Liver (tissue), 9 donors: Measurements from ENCODE around the gene JPT2. TPM values are rescaled to one million over a fixed set of nuclear protein-coding genes. Genes with fewer than 3 reads are reported as not detected.

Experiments used
- DNase-seq: peaks from one replicate; pipeline ENCODE4 v3.0.0-alpha.2; 2017; ENCODE audit warnings: low spot score
- H3K27ac ChIP-seq, 2 donors: one replicate each; pipeline ENCODE4 v1.7.0; 2013; ENCODE audit warnings: inconsistent platforms in 2 of 2, low read length in 2 of 2, control low read depth in 1 of 2, low read depth in 1 of 2, mild to moderate bottlenecking in 1 of 2
- H3K27me3 ChIP-seq, 4 donors: one replicate each; pipeline versions ENCODE4 v1.6.1 to v1.7.0; 2013; ENCODE audit warnings: low read length in 3 of 4, inconsistent platforms in 1 of 4, mild to moderate bottlenecking in 1 of 4, moderate library complexity in 1 of 4; ENCODE audit not compliant: control insufficient read depth in 4 of 4, insufficient read depth in 4 of 4
- H3K36me3 ChIP-seq, 4 donors: one replicate each; pipeline versions ENCODE4 v1.6.1 to v1.7.0; 2013; ENCODE audit warnings: low read length in 3 of 4, mild to moderate bottlenecking in 3 of 4, low read depth in 1 of 4, moderate library complexity in 1 of 4; ENCODE audit not compliant: control insufficient read depth in 4 of 4, insufficient read depth in 3 of 4
- H3K4me1 ChIP-seq, 4 donors: one replicate each; pipeline versions ENCODE4 v1.6.1 to v1.7.0; 2013; ENCODE audit warnings: low read length in 3 of 4, mild to moderate bottlenecking in 3 of 4, moderate library complexity in 1 of 4; ENCODE audit not compliant: control insufficient read depth in 4 of 4, insufficient read depth in 4 of 4
- H3K4me3 ChIP-seq, 3 donors: one replicate each; pipeline versions ENCODE4 v1.6.1 to v1.7.0; 2013; ENCODE audit warnings: low read length in 3 of 3, control low read depth in 1 of 3, low read depth in 1 of 3, mild to moderate bottlenecking in 1 of 3
- H3K9ac ChIP-seq, 2 donors: one replicate each; pipeline ENCODE4 v1.7.0; 2013; ENCODE audit warnings: low read length in 2 of 2, mild to moderate bottlenecking in 2 of 2, moderate library complexity in 2 of 2, control low read depth in 1 of 2, low read depth in 1 of 2
- H3K9me3 ChIP-seq, 4 donors: one replicate each; pipeline versions ENCODE4 v1.6.1 to v1.7.0; 2013; ENCODE audit warnings: low read length in 3 of 4; ENCODE audit not compliant: control insufficient read depth in 4 of 4
- CTCF ChIP-seq: fragments of 150-350 bp; IDR thresholded peaks from 2 replicates; pipeline ENCODE4 v1.5.1; 2017; ENCODE audit warnings: improper control_type of control experiment, low read depth, low read length; ENCODE audit not compliant: missing input control
- EGR1 ChIP-seq, 2 donors: IDR thresholded peaks; 2 replicates each; pipeline ENCODE4 v1.6.1; 2016 to 2018; ENCODE audit warnings: antibody characterized with exemption in 2 of 2, low read depth in 2 of 2
- FOXA2 ChIP-seq: IDR thresholded peaks from 2 replicates; pipeline ENCODE4 v1.6.1; 2016; ENCODE audit warnings: antibody characterized with exemption
- GABPA ChIP-seq, 2 donors: IDR thresholded peaks in 1 of 2; conservative IDR thresholded peaks in 1 of 2; 2 replicates each; pipeline ENCODE4 v1.6.1; 2016; ENCODE audit warnings: antibody characterized with exemption in 2 of 2, mild to moderate bottlenecking in 1 of 2, moderate library complexity in 1 of 2
- HNF4A ChIP-seq, 2 donors: conservative IDR thresholded peaks; 2 replicates each; pipeline ENCODE4 v1.6.1; 2016; ENCODE audit warnings: antibody characterized with exemption in 2 of 2, mild to moderate bottlenecking in 2 of 2
- HNF4G ChIP-seq: IDR thresholded peaks from 2 replicates; pipeline ENCODE4 v1.6.1; 2016; ENCODE audit warnings: antibody characterized with exemption
- JUND ChIP-seq, 2 donors: IDR thresholded peaks; 2 replicates each; pipeline ENCODE4 v1.6.1; 2016; ENCODE audit warnings: antibody characterized with exemption in 2 of 2
- NR2F2 ChIP-seq: IDR thresholded peaks from 2 replicates; pipeline ENCODE4 v1.6.1; 2016; ENCODE audit warnings: antibody characterized with exemption
- RAD21 ChIP-seq, 2 donors: IDR thresholded peaks; 2 replicates each; pipeline ENCODE4 v1.6.1; 2016; ENCODE audit warnings: antibody characterized with exemption in 2 of 2, mild to moderate bottlenecking in 2 of 2
- REST ChIP-seq: IDR thresholded peaks from 2 replicates; pipeline ENCODE4 v1.6.1; 2016; ENCODE audit warnings: antibody characterized with exemption, mild to moderate bottlenecking
- RXRA ChIP-seq, 2 donors: IDR thresholded peaks; 2 replicates each; pipeline ENCODE4 v1.6.1; 2017 to 2018; ENCODE audit warnings: antibody characterized with exemption in 2 of 2, mild to moderate bottlenecking in 1 of 2
- YY1 ChIP-seq: IDR thresholded peaks from 2 replicates; pipeline ENCODE4 v1.6.1; 2016; ENCODE audit warnings: antibody characterized with exemption, mild to moderate bottlenecking
- WGBS: extraction: QIAGEN DNeasy Blood & Tissue Kit; methylation state at CpG from one replicate; pipeline ENCODE4 v1.1.7; 2013; 5-methylcytosine and 5-hydroxymethylcytosine counted together
- polyA plus RNA-seq, 2 donors: library from polyadenylated mRNA; stranded (reverse) in 1 of 2; unstranded in 1 of 2; fragments of 200-250 nt in 1 of 2; fragments of >200 nt in 1 of 2; fragmentation: Nextera tagmentation in 1 of 2; extraction: Ambion mirVana in 1 of 2; gene quantifications; one replicate each; pipeline versions ENCODE4 v1.2.1 to v1.2.3, GENCODE V29; 2013 to 2015
- total RNA-seq, 2 donors: library from RNA; depleted of rRNA; stranded (reverse); fragments of >200 nt; gene quantifications; one replicate each; pipeline ENCODE4 v1.2.3, GENCODE V29; 2014
- TF ChIP-seq, protein P1 (sequence below): IDR thresholded peaks from 2 replicates; pipeline ENCODE4 v1.6.1; 2016; ENCODE audit warnings: antibody characterized with exemption
- TF ChIP-seq, protein P2 (sequence below): IDR thresholded peaks from 2 replicates; pipeline ENCODE4 v1.6.1; 2016; ENCODE audit warnings: antibody characterized with exemption
- donor health status: healthy.
- donor health status: healthy.
- donor health status: healthy.
- donor health status: healthy.
- donor health status: healthy.

Gene JPT2
- total and polyA plus RNA-seq, 4 donors, result 7.4 to 32.6 (median 28.4) TPM

GRCh38 chr16:1721372-1721771 lies 43.3 kb downstream of the JPT2 start (continued):
- TF ChIP-seq, protein P1, sequence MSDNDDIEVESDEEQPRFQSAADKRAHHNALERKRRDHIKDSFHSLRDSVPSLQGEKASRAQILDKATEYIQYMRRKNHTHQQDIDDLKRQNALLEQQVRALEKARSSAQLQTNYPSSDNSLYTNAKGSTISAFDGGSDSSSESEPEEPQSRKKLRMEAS, result no peak
- TF ChIP-seq HNF4A (conservative IDR thresholded peaks at IDR 0.05) (no peak), HNF4G (no peak), EGR1 (IDR thresholded peaks at IDR 0.05; ENCODE audit: low read depth in 2 of 2) (no peak), FOXA2 (no peak)
- TF ChIP-seq, protein P2, sequence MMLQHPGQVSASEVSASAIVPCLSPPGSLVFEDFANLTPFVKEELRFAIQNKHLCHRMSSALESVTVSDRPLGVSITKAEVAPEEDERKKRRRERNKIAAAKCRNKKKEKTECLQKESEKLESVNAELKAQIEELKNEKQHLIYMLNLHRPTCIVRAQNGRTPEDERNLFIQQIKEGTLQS, result no peak

DNA sequence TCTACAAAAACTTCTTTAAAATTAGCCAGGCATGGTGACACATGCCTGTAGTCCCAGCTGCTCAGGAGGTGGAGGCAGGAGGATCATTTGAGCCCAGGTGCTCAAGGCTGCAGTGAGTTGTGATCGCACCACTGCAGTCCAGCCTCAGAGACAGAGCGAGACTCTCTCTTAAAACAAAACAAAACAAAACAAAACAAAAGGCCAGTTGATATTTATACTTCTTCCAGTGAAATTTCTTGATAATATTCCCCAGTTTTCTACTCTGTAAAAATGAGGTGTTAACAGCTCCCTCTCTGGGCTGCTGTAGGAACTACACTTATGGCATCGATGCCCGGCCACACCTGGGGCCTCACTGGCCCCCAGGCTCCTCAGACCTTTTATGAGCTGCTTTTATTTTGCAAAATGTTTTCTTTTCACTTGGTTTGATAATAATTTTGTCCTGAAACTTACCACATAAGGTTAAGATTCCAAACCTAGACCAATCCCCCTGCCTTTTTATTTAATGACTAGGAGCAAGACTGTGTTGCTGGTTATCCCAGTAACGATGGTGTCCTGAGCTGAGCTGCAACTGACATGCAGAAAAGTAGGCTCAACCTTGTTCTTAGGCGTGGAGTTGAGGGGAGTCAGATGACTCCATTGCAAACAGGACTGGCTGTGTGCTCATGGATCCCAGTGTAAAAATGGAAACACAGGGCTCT lies 45.5 kb downstream of the JPT2 start:
- no peak overlapping the region for H3K4me3 ChIP-seq
- TF ChIP-seq CTCF (peak; percentile 71), RAD21 (IDR thresholded peaks at IDR 0.05) (peak in 1 of 2 donors; percentile 72), FOXA2 (no peak)
- 56% methylated on average over 6 of the region's 6 CpGs for WGBS
- peak; percentile 62 for DNase-seq
- peaks cover 2 to 7% (median 4%) of the 10 kb centered on the region in 4 donors for H3K4me1 ChIP-seq
- H3K9me3 ChIP-seq, result no peaks in the 10 kb centered on the region
- no peaks in the 10 kb centered on the region for H3K27me3 ChIP-seq
- peaks cover 0 to 26% (median 9%) of the 10 kb centered on the region in 4 donors for H3K36me3 ChIP-seq
- H3K9ac ChIP-seq, result no peak overlapping the region
- H3K27ac ChIP-seq, result no peak overlapping the region

- WGBS, result 96% methylated on average over 12 of the region's 12 CpGs
- TF ChIP-seq JUND (IDR thresholded peaks at IDR 0.05) (no peak), GABPA (IDR thresholded peaks at IDR 0.05 in 1 of 2, conservative IDR thresholded peaks at IDR 0.05 in 1 of 2) (no peak)
- TF ChIP-seq, protein P1, result no peak
- Histone ChIP-seq H3K9me3 (no peaks in the 10 kb centered on the region), H3K4me3 (no peak overlapping the region), H3K27me3 (no peaks in the 10 kb centered on the region), H3K27ac (no peak overlapping the region), H3K4me1 (peaks cover 2 to 7% (median 3%) of the 10 kb centered on the region in 4 donors), H3K36me3 (peaks cover 0 to 32% (median 13%) of the 10 kb centered on the region in 4 donors), H3K9ac (no peak overlapping the region)
- DNase-seq, result no peak
Observed at GRCh38 chr16:1724491-1724890, 46.4 kb downstream of the JPT2 start.

- no peak overlapping the region for H3K27ac ChIP-seq
- H3K9ac ChIP-seq, result no peak overlapping the region
- no peak for DNase-seq
- H3K4me3 ChIP-seq, result no peak overlapping the region
- H3K27me3 ChIP-seq, result no peaks in the 10 kb centered on the region
- no peaks in the 10 kb centered on the region for H3K9me3 ChIP-seq
- peaks cover 0 to 3% (median under 1%) of the 10 kb centered on the region in 4 donors for H3K4me1 ChIP-seq
- peaks cover 0 to 41% (median 16%) of the 10 kb centered on the region in 4 donors for H3K36me3 ChIP-seq
- 96% methylated on average over 32 of the region's 32 CpGs for WGBS
- TF ChIP-seq NR2F2 (no peak), FOXA2 (no peak), CTCF (no peak), JUND (IDR thresholded peaks at IDR 0.05) (no peak), YY1 (no peak), RXRA (IDR thresholded peaks at IDR 0.05) (no peak), GABPA (IDR thresholded peaks at IDR 0.05 in 1 of 2, conservative IDR thresholded peaks at IDR 0.05 in 1 of 2) (no peak), REST (no peak), HNF4A (conservative IDR thresholded peaks at IDR 0.05) (no peak)
Observed at GRCh38 chr16:1726661-1727502, 48.8 kb downstream of the JPT2 start.
